PC-3 (cell line): ENCODE results near the gene SYT1.

Source experiments
- EZH2 ChIP-seq: fragments of 300-600 bp; sonication (generic); IDR thresholded peaks from one replicate; pipeline ENCODE4 v1.6.1; 2017; ENCODE audit warnings: antibody characterized with exemption, mild to moderate bottlenecking, low read length; ENCODE audit not compliant: unreplicated experiment
- EZH2phosphoT487 ChIP-seq: fragments of 300-600 bp; sonication (generic); IDR thresholded peaks from 2 replicates; pipeline ENCODE4 v1.6.1; 2018; ENCODE audit warnings: mild to moderate bottlenecking, antibody characterized with exemption, low read length, borderline replicate concordance
- TF ChIP-seq, protein P1 (sequence below): fragments of 300-600 bp; sonication (generic); conservative IDR thresholded peaks from 2 replicates; pipeline ENCODE4 v1.5.1; 2017; ENCODE audit warnings: antibody characterized with exemption, low read depth, mild to moderate bottlenecking, low read length

DNA sequence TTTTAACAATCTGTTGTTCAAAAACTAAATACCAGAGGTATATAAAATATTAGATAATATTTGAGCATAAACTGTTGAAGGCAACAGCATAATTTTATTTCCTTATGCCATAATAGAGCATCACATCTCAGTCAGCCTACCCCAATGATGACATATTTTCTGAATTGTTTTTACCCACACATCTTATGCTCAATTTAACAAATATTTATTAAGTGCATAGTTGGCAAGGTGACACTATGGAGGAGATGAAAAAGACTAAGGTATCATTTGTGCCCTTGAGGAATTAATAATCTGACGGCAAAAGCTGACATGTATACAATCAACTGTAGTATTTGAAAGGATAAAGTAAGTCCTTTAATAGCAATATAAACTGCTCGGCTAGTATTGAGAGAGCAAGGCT, 102.4 kb downstream of the SYT1 start:
- TF ChIP-seq, protein P1, sequence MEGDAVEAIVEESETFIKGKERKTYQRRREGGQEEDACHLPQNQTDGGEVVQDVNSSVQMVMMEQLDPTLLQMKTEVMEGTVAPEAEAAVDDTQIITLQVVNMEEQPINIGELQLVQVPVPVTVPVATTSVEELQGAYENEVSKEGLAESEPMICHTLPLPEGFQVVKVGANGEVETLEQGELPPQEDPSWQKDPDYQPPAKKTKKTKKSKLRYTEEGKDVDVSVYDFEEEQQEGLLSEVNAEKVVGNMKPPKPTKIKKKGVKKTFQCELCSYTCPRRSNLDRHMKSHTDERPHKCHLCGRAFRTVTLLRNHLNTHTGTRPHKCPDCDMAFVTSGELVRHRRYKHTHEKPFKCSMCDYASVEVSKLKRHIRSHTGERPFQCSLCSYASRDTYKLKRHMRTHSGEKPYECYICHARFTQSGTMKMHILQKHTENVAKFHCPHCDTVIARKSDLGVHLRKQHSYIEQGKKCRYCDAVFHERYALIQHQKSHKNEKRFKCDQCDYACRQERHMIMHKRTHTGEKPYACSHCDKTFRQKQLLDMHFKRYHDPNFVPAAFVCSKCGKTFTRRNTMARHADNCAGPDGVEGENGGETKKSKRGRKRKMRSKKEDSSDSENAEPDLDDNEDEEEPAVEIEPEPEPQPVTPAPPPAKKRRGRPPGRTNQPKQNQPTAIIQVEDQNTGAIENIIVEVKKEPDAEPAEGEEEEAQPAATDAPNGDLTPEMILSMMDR: no peak
- no peak for TF ChIP-seq EZH2
- TF ChIP-seq EZH2phosphoT487: no peak
